GM13976 (cell line): ENCODE measurements around the gene HOXA11.

Experiments
- DNase-seq: peaks from one replicate; pipeline ENCODE4 v3.0.0; 2012; ENCODE audit warnings: low spot score
- CTCF ChIP-seq: IDR thresholded peaks from 2 replicates; pipeline ENCODE4 v1.5.1; 2012; ENCODE audit warnings: borderline replicate concordance, mild to moderate bottlenecking; ENCODE audit not compliant: insufficient read depth; ENCODE audit errors: extremely low read depth, missing control alignments, control extremely low read depth
- in situ Hi-C: fragments of 300-500 bp; cut with MboI; formaldehyde crosslinking; loops from one replicate; pipeline ENCODE4 v1.12.0; 2022; ENCODE audit warnings: low sequenced_read_pairs, mixed read lengths, inconsistent platforms; ENCODE audit not compliant: unreplicated experiment

Gene HOXA11

GRCh38 chr7:27212497-27213432 is 27.7 kb upstream of the HOXA11 start:
- in situ Hi-C loops = loop anchor here (25.0 kb wide), 1 partner anchor 575 kb away; no protein-coding TSS in a partner anchor
- no peak for TF ChIP-seq CTCF
- no peak for DNase-seq

- in situ Hi-C loops = loop anchor here (25.0 kb wide), 1 partner anchor 576 kb away; no protein-coding TSS in a partner anchor
- TF ChIP-seq CTCF = no peak
- no peak for DNase-seq
Observed at GRCh38 chr7:27211764-27212204, 26.8 kb upstream of the HOXA11 start.

- in situ Hi-C loops = loop anchor here (25.0 kb wide), 1 partner anchor 576 kb away; no protein-coding TSS in a partner anchor
- no peak for TF ChIP-seq CTCF
- DNase-seq = no peak
Observed at GRCh38 chr7:27211084-27211446, 26.0 kb upstream of the HOXA11 start.

GRCh38 chr7:27210441-27211083 is 25.5 kb upstream of the HOXA11 start:
- TF ChIP-seq CTCF = peak; percentile 75
- DNase-seq = peak; percentile 79
- in situ Hi-C loops = loop anchor here (25.0 kb wide), 1 partner anchor 577 kb away; no protein-coding TSS in a partner anchor

GRCh38 chr7:27209933-27210440 is 25.0 kb upstream of the HOXA11 start:
- DNase-seq = no peak
- no peak for TF ChIP-seq CTCF
- in situ Hi-C loops = loop anchor here (10.0 to 25.0 kb wide), 2 partner anchors 375 to 577 kb away; no protein-coding TSS in a partner anchor

- DNase-seq = no peak
- no peak for TF ChIP-seq CTCF
- in situ Hi-C loops = loop anchor here (10.0 to 25.0 kb wide), 2 partner anchors 376 to 578 kb away; no protein-coding TSS in a partner anchor
Observed at GRCh38 chr7:27208998-27209397, 24.0 kb upstream of the HOXA11 start.
